Hepatocyte (in vitro differentiated cells): ENCODE results near the gene OR2D3.

Experiments used
- CTCF ChIP-seq: fragments of 200-600 bp; sonication (generic); IDR thresholded peaks from 2 replicates; pipeline ENCODE4 v1.5.1; 2016; ENCODE audit warnings: antibody characterized with exemption, mild to moderate bottlenecking; ENCODE audit not compliant: poor library complexity
- EZH2 ChIP-seq: fragments of 200-600 bp; sonication (generic); IDR thresholded peaks from 2 replicates; pipeline ENCODE4 v1.6.1; 2016; ENCODE audit warnings: antibody characterized with exemption, mild to moderate bottlenecking, borderline replicate concordance
- EZH2phosphoT487 ChIP-seq: fragments of 200-600 bp; sonication (generic); IDR thresholded peaks from one replicate; pipeline ENCODE4 v1.6.1; 2018; ENCODE audit warnings: antibody characterized with exemption, mild to moderate bottlenecking, low read depth, moderate library complexity; ENCODE audit not compliant: unreplicated experiment, severe bottlenecking

DNA sequence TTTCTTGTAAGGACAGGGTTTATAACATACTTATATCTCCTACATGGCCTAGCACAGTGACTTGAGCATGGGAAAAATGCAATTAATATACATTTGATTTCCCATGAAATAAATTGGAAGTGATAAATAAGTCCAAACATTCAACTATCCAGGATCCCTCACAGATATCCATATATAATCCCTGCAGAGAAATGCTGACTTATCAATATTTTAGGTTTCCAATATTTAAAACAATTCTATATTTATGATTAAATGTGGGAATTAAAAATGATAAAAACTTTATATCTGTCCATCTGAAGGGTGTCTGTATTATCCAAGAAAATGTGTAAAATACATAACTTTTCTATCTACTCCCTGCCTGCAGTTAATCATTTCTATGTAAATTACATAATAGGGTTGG is 38.1 kb upstream of the OR2D3 start:
- TF ChIP-seq CTCF: no peak
- TF ChIP-seq EZH2: no peak
- TF ChIP-seq EZH2phosphoT487: no peak
